Stimulated activated naive CD8-positive, alpha-beta T cell treated with anti-CD3 and anti-CD28 coated beads, Interleukin-15, Interleukin-2, amounts not matched to agents 100 ng/mL and 50 ng/mL, for 24 hours (primary cell): ENCODE results near the gene CCDC106.

ENCODE experiments used
- H3K27ac Mint-ChIP-seq: one replicate; pipeline ENCODE4 v1.8.0; 2021; ENCODE audit warnings: mild to moderate bottlenecking, mixed read lengths
- H3K27me3 Mint-ChIP-seq: one replicate; pipeline ENCODE4 v1.8.0; 2021; ENCODE audit warnings: mixed read lengths
- H3K36me3 Mint-ChIP-seq: one replicate; pipeline ENCODE4 v1.8.0; 2021; ENCODE audit warnings: low read depth, mixed read lengths
- H3K4me1 Mint-ChIP-seq: one replicate; pipeline ENCODE4 v1.8.0; 2021; ENCODE audit warnings: low read depth, mixed read lengths
- H3K4me3 Mint-ChIP-seq: one replicate; pipeline ENCODE4 v1.8.0; 2021; ENCODE audit warnings: mild to moderate bottlenecking, mixed read lengths
- H3K9me3 Mint-ChIP-seq: one replicate; pipeline ENCODE4 v1.8.0; 2021; ENCODE audit warnings: mixed read lengths

The CCDC106 gene

DNA sequence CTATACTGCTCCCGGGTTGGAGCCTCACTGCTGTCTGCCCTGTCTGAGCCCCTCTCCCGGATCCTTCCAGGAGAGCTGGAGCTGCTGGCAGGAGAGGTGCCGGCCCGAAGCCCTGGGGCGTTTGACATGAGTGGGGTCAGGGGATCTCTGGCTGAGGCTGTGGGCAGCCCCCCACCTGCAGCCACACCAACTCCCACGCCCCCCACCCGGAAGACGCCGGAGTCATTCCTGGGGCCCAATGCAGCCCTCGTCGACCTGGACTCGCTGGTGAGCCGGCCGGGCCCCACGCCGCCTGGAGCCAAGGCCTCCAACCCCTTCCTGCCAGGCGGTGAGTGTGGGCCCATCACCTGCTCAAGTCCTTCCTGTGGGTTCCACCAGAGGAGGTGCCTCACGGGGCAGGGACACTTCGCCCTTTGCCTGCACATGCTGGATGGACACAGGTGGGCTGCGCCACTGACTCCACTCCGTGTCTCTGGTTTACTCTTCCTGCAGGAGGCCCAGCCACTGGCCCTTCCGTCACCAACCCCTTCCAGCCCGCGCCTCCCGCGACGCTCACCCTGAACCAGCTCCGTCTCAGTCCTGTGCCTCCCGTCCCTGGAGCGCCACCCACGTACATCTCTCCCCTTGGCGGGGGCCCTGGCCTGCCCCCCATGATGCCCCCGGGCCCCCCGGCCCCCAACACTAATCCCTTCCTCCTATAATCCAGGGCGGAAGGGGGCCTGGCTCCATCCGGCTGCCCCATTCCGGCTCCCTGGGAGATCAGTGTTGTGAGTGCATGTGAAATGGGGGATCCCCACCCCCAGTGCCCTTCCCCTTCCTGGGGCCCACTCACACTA lies 46.9 kb downstream of the CCDC106 start:
- H3K36me3 Mint-ChIP-seq, result peaks cover 29% of the 10 kb centered on the region
- H3K4me1 Mint-ChIP-seq, result no peaks in the 10 kb centered on the region
- H3K4me3 Mint-ChIP-seq, result no peak overlapping the region
- H3K27me3 Mint-ChIP-seq, result no peaks in the 10 kb centered on the region
- no peaks in the 10 kb centered on the region for H3K9me3 Mint-ChIP-seq
- no peak overlapping the region for H3K27ac Mint-ChIP-seq

GRCh38 chr19:55695511-55696290 lies 47.7 kb downstream of the CCDC106 start:
- no peaks in the 10 kb centered on the region for H3K27me3 Mint-ChIP-seq
- H3K4me1 Mint-ChIP-seq, result no peaks in the 10 kb centered on the region
- no peak overlapping the region for H3K27ac Mint-ChIP-seq
- H3K9me3 Mint-ChIP-seq, result no peaks in the 10 kb centered on the region
- no peak overlapping the region for H3K4me3 Mint-ChIP-seq
- peaks cover 34% of the 10 kb centered on the region for H3K36me3 Mint-ChIP-seq

GRCh38 chr19:55696301-55697068 lies 48.5 kb downstream of the CCDC106 start:
- peaks cover 37% of the 10 kb centered on the region for H3K36me3 Mint-ChIP-seq

DNA sequence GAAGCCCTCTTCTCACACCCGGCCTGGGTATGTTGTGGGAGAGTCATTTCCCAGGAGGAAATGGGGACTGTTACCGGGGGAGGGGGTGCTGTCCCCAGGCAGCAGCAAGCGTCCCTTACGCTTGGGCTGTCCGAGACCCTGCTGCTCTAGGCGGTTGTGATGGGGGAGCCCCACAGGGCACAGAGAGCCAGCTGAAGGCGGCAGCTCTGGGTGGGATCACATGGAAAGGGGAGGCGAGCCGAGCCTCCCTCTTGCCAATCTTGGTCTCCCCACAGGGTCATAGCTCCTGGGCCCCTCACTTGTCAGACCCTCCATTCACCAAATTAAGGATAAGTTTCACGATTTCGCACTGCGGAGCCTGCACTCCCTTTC lies 49.0 kb downstream of the CCDC106 start:
- Mint-ChIP-seq H3K9me3 (no peaks in the 10 kb centered on the region), H3K27ac (no peak overlapping the region), H3K27me3 (no peaks in the 10 kb centered on the region)

More at GRCh38 chr19:55696301-55697068, 48.5 kb downstream of the CCDC106 start:
- H3K27ac Mint-ChIP-seq, result no peak overlapping the region
- H3K9me3 Mint-ChIP-seq, result no peaks in the 10 kb centered on the region
- no peaks in the 10 kb centered on the region for H3K4me1 Mint-ChIP-seq
- no peak overlapping the region for H3K4me3 Mint-ChIP-seq
- no peaks in the 10 kb centered on the region for H3K27me3 Mint-ChIP-seq

DNA sequence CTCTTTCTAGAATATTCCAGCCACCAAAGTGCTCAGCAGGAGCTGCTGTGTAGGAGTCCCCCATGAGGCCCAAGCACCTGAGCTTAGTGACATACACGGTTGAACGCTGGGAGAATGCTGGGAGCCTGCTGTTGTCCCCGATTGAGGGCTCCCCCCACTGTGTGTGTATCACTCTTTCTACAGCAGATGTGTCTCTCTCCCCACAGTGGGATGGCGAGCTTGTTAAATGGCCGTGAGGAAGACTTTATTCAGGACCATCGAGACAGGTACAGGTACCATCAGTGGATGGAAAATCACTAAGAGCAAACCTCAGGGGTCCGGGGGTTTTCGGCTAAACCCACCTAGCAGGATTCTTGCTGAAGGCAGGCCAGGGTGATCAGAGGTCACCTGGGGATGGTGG lies 49.7 kb downstream of the CCDC106 start:
- Mint-ChIP-seq H3K9me3 (no peaks in the 10 kb centered on the region), H3K36me3 (peaks cover 44% of the 10 kb centered on the region), H3K27me3 (no peaks in the 10 kb centered on the region), H3K4me1 (no peaks in the 10 kb centered on the region), H3K27ac (no peak overlapping the region), H3K4me3 (no peak overlapping the region)

More for the DNA sequence above, 49.0 kb downstream of the CCDC106 start:
- Mint-ChIP-seq H3K36me3 (peaks cover 39% of the 10 kb centered on the region), H3K4me1 (no peaks in the 10 kb centered on the region), H3K4me3 (no peak overlapping the region)

- no peak overlapping the region for H3K27ac Mint-ChIP-seq
- peaks cover 43% of the 10 kb centered on the region for H3K36me3 Mint-ChIP-seq
- H3K9me3 Mint-ChIP-seq, result no peaks in the 10 kb centered on the region
- no peaks in the 10 kb centered on the region for H3K27me3 Mint-ChIP-seq
- no peaks in the 10 kb centered on the region for H3K4me1 Mint-ChIP-seq
- H3K4me3 Mint-ChIP-seq, result no peak overlapping the region
These were observed 50.2 kb downstream of the CCDC106 start for GRCh38 chr19:55698256-55698655.

- no peak overlapping the region for H3K4me3 Mint-ChIP-seq
- peaks cover 42% of the 10 kb centered on the region for H3K36me3 Mint-ChIP-seq
These were observed 51.2 kb downstream of the CCDC106 start for GRCh38 chr19:55699221-55699620.

GRCh38 chr19:55700813-55701212 lies 52.8 kb downstream of the CCDC106 start:
- Mint-ChIP-seq H3K4me3 (no peak overlapping the region), H3K27ac (no peak overlapping the region), H3K9me3 (no peaks in the 10 kb centered on the region), H3K36me3 (peaks cover 51% of the 10 kb centered on the region), H3K27me3 (no peaks in the 10 kb centered on the region), H3K4me1 (no peaks in the 10 kb centered on the region)

More at GRCh38 chr19:55699221-55699620, 51.2 kb downstream of the CCDC106 start:
- H3K27me3 Mint-ChIP-seq, result no peaks in the 10 kb centered on the region
- no peak overlapping the region for H3K27ac Mint-ChIP-seq
- no peaks in the 10 kb centered on the region for H3K9me3 Mint-ChIP-seq
- H3K4me1 Mint-ChIP-seq, result no peaks in the 10 kb centered on the region

DNA sequence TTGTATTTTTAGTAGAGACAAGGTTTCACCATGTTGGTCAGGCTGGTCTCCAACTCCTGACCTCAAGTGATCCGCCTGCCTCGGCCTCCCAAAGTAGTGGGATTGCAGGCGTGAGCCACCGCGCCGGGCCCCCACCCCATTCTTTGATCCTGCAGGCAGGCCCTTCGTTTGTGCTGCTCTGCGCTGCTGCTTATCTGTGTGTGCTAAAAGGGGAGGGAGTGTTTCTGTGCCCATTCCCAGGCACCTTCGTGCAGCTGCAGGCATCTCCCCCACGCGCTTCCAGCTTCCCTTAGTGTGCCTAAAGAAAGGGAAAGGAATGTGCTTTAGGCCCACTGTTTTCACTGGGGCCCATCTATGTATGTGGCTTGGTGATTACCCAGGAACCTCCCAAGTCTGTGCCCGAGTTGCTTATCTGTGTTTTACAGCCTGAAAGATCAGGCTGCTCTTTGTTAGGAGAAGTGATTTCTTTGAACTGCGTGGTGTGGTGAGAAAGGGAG lies 54.2 kb downstream of the CCDC106 start:
- H3K9me3 Mint-ChIP-seq, result no peaks in the 10 kb centered on the region
- H3K27ac Mint-ChIP-seq, result no peak overlapping the region
- H3K4me1 Mint-ChIP-seq, result no peaks in the 10 kb centered on the region
- peaks cover 50% of the 10 kb centered on the region for H3K36me3 Mint-ChIP-seq
- no peak overlapping the region for H3K4me3 Mint-ChIP-seq
- no peaks in the 10 kb centered on the region for H3K27me3 Mint-ChIP-seq
